Measurements from ENCODE around the gene OLR1. TPM values are rescaled to one million over a fixed set of nuclear protein-coding genes. Genes with fewer than 3 reads are reported as not detected.

OLR1 gene
- total and polyA plus RNA-seq, 2 of the 4 experiments (the other 2 are of a cell fraction): 3.2 to 4.1 TPM

- no peak overlapping the region for H2AK9ac ChIP-seq (replicated peaks; ENCODE audit: low read depth, low read length, poor library complexity)
- no peak overlapping the region for H3K4me3 ChIP-seq (ENCODE audit: insufficient read depth, low read depth, low read length)
- H3K14ac ChIP-seq (replicated peaks; ENCODE audit: low read depth, low read length): no peak overlapping the region
- no peak overlapping the region for H4K8ac ChIP-seq (ENCODE audit: low read depth in 2 of 2, low read length in 2 of 2)
- H3K9me1 ChIP-seq (ENCODE audit: insufficient read depth, low read length): 0 out of 2 replicates have a peak, but pooled peaks cover 2% of the 10 kb centered on the region
- H2AK5ac ChIP-seq (ENCODE audit: low read depth, low read length): no peak overlapping the region
- in situ Hi-C loops (cut with MboI; ENCODE audit: low sequenced_read_pairs) (no loop called here), dilution Hi-C loops (cut with HindIII; ENCODE audit: low sequenced_read_pairs, unreplicated experiment) (no loop called here), intact Hi-C loops (cut with micrococcal nuclease) (loop anchor here (1.0 to 5.0 kb wide), 6 partner anchors 107 to 392 kb away; partner anchors contain the start of gene CLEC12B)
- H4K5ac ChIP-seq (ENCODE audit: low read depth, low read length): no peak overlapping the region
- no peak overlapping the region for H4K91ac ChIP-seq (ENCODE audit: insufficient read depth, low read depth, low read length)
- H3K27me3 ChIP-seq (ENCODE audit: control insufficient read depth, insufficient read depth, low read length): no peaks in the 10 kb centered on the region
- H3K56ac ChIP-seq (ENCODE audit: extremely low read depth, insufficient read depth, low read length): no peak overlapping the region
- no peak overlapping the region for H3K23ac ChIP-seq (ENCODE audit: low read depth, low read length)
- H3K9ac ChIP-seq (ENCODE audit: low read depth, low read length): no peak overlapping the region
- H3K27ac ChIP-seq (ENCODE audit: insufficient read depth, low read length): no peak overlapping the region
- H4K20me1 ChIP-seq (ENCODE audit: insufficient read depth, low read length): no peaks in the 10 kb centered on the region
- BruUV-seq (replicated peaks): no TSS peak
- H2AFZ ChIP-seq (replicated peaks; ENCODE audit: low read length, poor library complexity): no peak overlapping the region
- ATAC-seq (ENCODE audit: low read depth) (peak; percentile 67), DNase-seq (peak; percentile 70)
- H2BK120ac ChIP-seq (ENCODE audit: low read depth, low read length): no peak overlapping the region
- POLR2A ChIA-PET (ENCODE audit: unreplicated experiment): interaction anchor here (0.5 kb wide), 1 partner anchor 307 kb away, joined by 17 read pairs; no protein-coding TSS in a partner anchor
- no peak overlapping the region for H2BK20ac ChIP-seq (ENCODE audit: low read depth, low read length)
- no peaks in the 10 kb centered on the region for H3K79me1 ChIP-seq (ENCODE audit: low read depth in 1 of 2, low read length in 2 of 2)
- H3K4me1 ChIP-seq (ENCODE audit: control insufficient read depth, insufficient read depth, low read length): peaks cover 2% of the 10 kb centered on the region; the same call in 1 of the 2 replicates
- WGBS, 2 experiments (ENCODE audit: extremely low coverage in 2 of 2, insufficient read length in 1 of 2): no CpG with 5 or more reads among the region's 2 CpGs
- H2BK15ac ChIP-seq (ENCODE audit: low read depth, low read length): no peak overlapping the region
- no peak overlapping the region for H3K18ac ChIP-seq (ENCODE audit: low read depth, low read length)
- H2BK5ac ChIP-seq (ENCODE audit: low read depth, low read length, poor library complexity, severe bottlenecking): no peak overlapping the region
- H3K36me3 ChIP-seq (ENCODE audit: control insufficient read depth, insufficient read depth, low read length): no peaks in the 10 kb centered on the region
- H3K4ac ChIP-seq (ENCODE audit: low read depth, low read length): no peak overlapping the region
- TF ChIP-seq RFX5 (IDR thresholded peaks at IDR 0.05; ENCODE audit: low read depth, low read length): no peak
- peak; percentile 44; the same call in 1 of the 2 replicates for TF ChIP-seq NFE2L2 (IDR thresholded peaks at IDR 0.05; ENCODE audit: low read depth, low read length)
- peak; percentile 87 for TF ChIP-seq SMC3 (IDR thresholded peaks at IDR 0.05; ENCODE audit: low read depth, low read length)
- TF ChIP-seq CEBPB (IDR thresholded peaks at IDR 0.05; ENCODE audit: low read depth, low read length): no peak
- TF ChIP-seq POLR2A (IDR thresholded peaks at IDR 0.05; ENCODE audit: low read depth, low read length): no peak
- TF ChIP-seq CHD1 (IDR thresholded peaks at IDR 0.05; ENCODE audit: low read depth, low read length): no peak
- TF ChIP-seq RCOR1 (IDR thresholded peaks at IDR 0.05; ENCODE audit: insufficient replicate concordance, low read length): no peak
- no peak for TF ChIP-seq ELK1 (IDR thresholded peaks at IDR 0.05; ENCODE audit: borderline replicate concordance, low read depth, low read length)
- no peak for TF ChIP-seq USF2 (IDR thresholded peaks at IDR 0.05; ENCODE audit: low read depth, low read length)
- no peak for TF ChIP-seq FOS (IDR thresholded peaks at IDR 0.05; ENCODE audit: low read depth, low read length)
- TF ChIP-seq MAZ (IDR thresholded peaks at IDR 0.05; ENCODE audit: borderline replicate concordance, low read depth, low read length): no peak
- peak; percentile 86 for TF ChIP-seq RAD21 (IDR thresholded peaks at IDR 0.05; ENCODE audit: low read length)
- no peak for TF ChIP-seq MXI1 (IDR thresholded peaks at IDR 0.05; ENCODE audit: borderline replicate concordance, low read depth, low read length)
- no peak for TF ChIP-seq MAFK (IDR thresholded peaks at IDR 0.05; ENCODE audit: low read depth, low read length)
- no peak for TF ChIP-seq BHLHE40 (IDR thresholded peaks at IDR 0.05; ENCODE audit: low read depth, low read length)
- TF ChIP-seq, protein P1, sequence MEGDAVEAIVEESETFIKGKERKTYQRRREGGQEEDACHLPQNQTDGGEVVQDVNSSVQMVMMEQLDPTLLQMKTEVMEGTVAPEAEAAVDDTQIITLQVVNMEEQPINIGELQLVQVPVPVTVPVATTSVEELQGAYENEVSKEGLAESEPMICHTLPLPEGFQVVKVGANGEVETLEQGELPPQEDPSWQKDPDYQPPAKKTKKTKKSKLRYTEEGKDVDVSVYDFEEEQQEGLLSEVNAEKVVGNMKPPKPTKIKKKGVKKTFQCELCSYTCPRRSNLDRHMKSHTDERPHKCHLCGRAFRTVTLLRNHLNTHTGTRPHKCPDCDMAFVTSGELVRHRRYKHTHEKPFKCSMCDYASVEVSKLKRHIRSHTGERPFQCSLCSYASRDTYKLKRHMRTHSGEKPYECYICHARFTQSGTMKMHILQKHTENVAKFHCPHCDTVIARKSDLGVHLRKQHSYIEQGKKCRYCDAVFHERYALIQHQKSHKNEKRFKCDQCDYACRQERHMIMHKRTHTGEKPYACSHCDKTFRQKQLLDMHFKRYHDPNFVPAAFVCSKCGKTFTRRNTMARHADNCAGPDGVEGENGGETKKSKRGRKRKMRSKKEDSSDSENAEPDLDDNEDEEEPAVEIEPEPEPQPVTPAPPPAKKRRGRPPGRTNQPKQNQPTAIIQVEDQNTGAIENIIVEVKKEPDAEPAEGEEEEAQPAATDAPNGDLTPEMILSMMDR (conservative IDR thresholded peaks at IDR 0.05; ENCODE audit: low read depth, low read length): peak; percentile 82
- CTCF ChIA-PET: interaction anchor here (0.7 to 3.1 kb wide), 13 partner anchors 88 to 391 kb away, joined by 3 to 16 read pairs (median 4); partner anchors contain the start of gene CLEC12B
- H3K9me3 ChIP-seq (ENCODE audit: control insufficient read depth, insufficient read depth, low read length): no peaks in the 10 kb centered on the region
- H3K4me2 ChIP-seq (ENCODE audit: low read depth, low read length): no peak overlapping the region
Observed at GRCh38 chr12:10140001-10140400, 31.9 kb downstream of the OLR1 start.

All from IMR-90 (cell line).